MM.1S (cell line): ENCODE data around the gene SMARCD3.

Source experiments
- DNase-seq: peaks from one replicate; pipeline ENCODE4 v3.0.0-alpha.2; 2015
- H2AFZ ChIP-seq: fragments of 300-600 bp; sonication (generic); 2 replicates; pipeline ENCODE4 v1.6.0; 2016; ENCODE audit warnings: antibody characterized with exemption, low read length
- H3F3A ChIP-seq: fragments of 300-600 bp; sonication (generic); 2 replicates; pipeline ENCODE4 v1.6.1; 2016; ENCODE audit warnings: mild to moderate bottlenecking, antibody characterized with exemption, low read length, moderate library complexity, mixed read lengths; ENCODE audit not compliant: insufficient read depth
- H3K27ac ChIP-seq: fragments of 300-600 bp; sonication (generic); 2 replicates; pipeline ENCODE4 v1.5.1; 2016; ENCODE audit warnings: mild to moderate bottlenecking, low read length
- H3K27me3 ChIP-seq: fragments of 300-600 bp; sonication (generic); replicated peaks from 2 replicates; pipeline ENCODE4 v1.6.0; 2016; ENCODE audit warnings: low read length; ENCODE audit not compliant: insufficient read depth
- H3K36me3 ChIP-seq: fragments of 300-600 bp; sonication (generic); replicated peaks from 2 replicates; pipeline ENCODE4 v1.6.1; 2016; ENCODE audit warnings: mild to moderate bottlenecking, low read length, mixed read lengths; ENCODE audit not compliant: insufficient read depth
- H3K4me1 ChIP-seq: fragments of 300-600 bp; sonication (generic); 2 replicates; pipeline ENCODE4 v1.6.1; 2016; ENCODE audit warnings: low read length, mixed read lengths
- H3K4me2 ChIP-seq: fragments of 300-600 bp; sonication (generic); 2 replicates; pipeline ENCODE4 v1.6.0; 2016; ENCODE audit warnings: low read depth, low read length
- H3K4me3 ChIP-seq: fragments of 300-600 bp; sonication (generic); 2 replicates; pipeline ENCODE4 v1.5.1; 2016; ENCODE audit warnings: low read length, mixed read lengths
- H3K79me2 ChIP-seq: fragments of 300-600 bp; sonication (generic); 2 replicates; pipeline ENCODE4 v1.6.1; 2016; ENCODE audit warnings: mixed run types, low read length, mixed read lengths
- H3K9ac ChIP-seq: fragments of 300-600 bp; sonication (generic); 2 replicates; pipeline ENCODE4 v1.6.1; 2016; ENCODE audit warnings: low read length, mixed read lengths
- H3K9me2 ChIP-seq: fragments of 300-600 bp; sonication (generic); replicated peaks from 2 replicates; pipeline ENCODE4 v1.6.1; 2016; ENCODE audit warnings: mild to moderate bottlenecking, low read length, mixed read lengths; ENCODE audit not compliant: insufficient read depth
- H3K9me3 ChIP-seq: fragments of 300-600 bp; sonication (generic); replicated peaks from 2 replicates; pipeline ENCODE4 v1.6.1; 2016; ENCODE audit warnings: mild to moderate bottlenecking, low read length, mixed read lengths; ENCODE audit not compliant: insufficient read depth
- H4K20me1 ChIP-seq: fragments of 300-600 bp; sonication (generic); 2 replicates; pipeline ENCODE4 v1.6.1; 2016; ENCODE audit warnings: mild to moderate bottlenecking, low read length, moderate library complexity, mixed read lengths; ENCODE audit not compliant: insufficient read depth
- CTCF ChIP-seq: fragments of 300-600 bp; sonication (generic); IDR thresholded peaks from 2 replicates; pipeline ENCODE4 v1.5.1; 2016; ENCODE audit warnings: antibody characterized with exemption, low read length, mixed read lengths
- EZH2 ChIP-seq: fragments of 300-600 bp; sonication (generic); optimal IDR thresholded peaks from 2 replicates; pipeline ENCODE3; 2017; ENCODE audit warnings: low read depth, mild to moderate bottlenecking, antibody characterized with exemption, low read length, mixed read lengths
- EZH2phosphoT487 ChIP-seq: fragments of 300-600 bp; sonication (generic); IDR thresholded peaks from 2 replicates; pipeline ENCODE4 v1.6.1; 2018; ENCODE audit warnings: antibody characterized with exemption, low read length

The SMARCD3 gene

DNA sequence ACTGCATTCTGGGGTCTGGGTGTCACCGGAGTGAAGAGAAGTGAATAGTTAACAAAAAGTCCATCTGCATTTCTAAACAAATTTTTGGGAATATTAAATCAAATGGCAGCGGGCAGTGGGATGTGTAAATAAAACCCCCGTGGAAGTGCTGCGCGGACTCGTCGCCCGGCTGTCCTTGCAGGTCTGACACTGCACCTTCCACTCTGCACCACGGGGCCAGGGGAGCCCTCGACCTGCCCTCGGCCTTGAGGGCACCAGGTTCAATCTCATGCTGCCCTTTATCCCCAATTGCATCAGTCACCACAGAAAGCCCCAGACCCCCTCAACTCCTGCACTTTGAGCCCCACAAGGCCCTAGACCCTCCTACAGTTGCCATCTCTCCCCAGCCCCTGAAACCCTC lies 6.4 kb upstream of the SMARCD3 start:
- Histone ChIP-seq H3K9ac (no peak overlapping the region), H3K4me2 (no peak overlapping the region), H3K27me3 (peaks cover 95% of the 10 kb centered on the region), H3K79me2 (no peaks in the 10 kb centered on the region), H3K4me3 (no peak overlapping the region), H3F3A (no peaks in the 10 kb centered on the region), H4K20me1 (no peaks in the 10 kb centered on the region), H3K27ac (no peak overlapping the region), H3K9me2 (no peaks in the 10 kb centered on the region), H3K9me3 (no peaks in the 10 kb centered on the region), H3K36me3 (no peaks in the 10 kb centered on the region), H3K4me1 (peaks cover 4% of the 10 kb centered on the region; the same call in 1 of the 2 replicates), H2AFZ (no peak overlapping the region)
- TF ChIP-seq EZH2phosphoT487, result no peak
- no peak for DNase-seq

DNA sequence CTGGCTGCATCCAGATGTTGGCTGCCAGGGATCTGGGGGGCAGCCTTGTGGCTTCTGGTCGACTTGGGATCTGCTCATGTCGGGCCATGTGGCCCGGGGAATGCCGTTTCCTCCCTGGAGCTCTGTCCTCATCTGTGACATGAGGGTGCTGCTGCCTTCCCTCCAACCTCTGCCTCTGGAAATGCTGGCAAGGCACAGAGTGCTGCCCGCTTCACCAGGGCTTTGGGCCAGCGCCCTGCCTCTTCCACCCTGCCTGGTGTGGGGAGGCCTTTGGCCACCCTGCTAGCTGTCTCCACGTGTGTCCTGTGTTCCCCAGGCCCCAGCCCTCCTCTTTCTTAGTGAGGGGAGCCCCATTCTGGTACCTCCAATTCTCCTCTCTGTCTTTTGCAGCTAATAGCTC lies 5.8 kb upstream of the SMARCD3 start:
- no peaks in the 10 kb centered on the region for H3K9me3 ChIP-seq
- no peak overlapping the region for H3K27ac ChIP-seq
- H3K4me2 ChIP-seq, result no peak overlapping the region
- no peaks in the 10 kb centered on the region for H3K79me2 ChIP-seq
- no peaks in the 10 kb centered on the region for H3K9me2 ChIP-seq
- no peaks in the 10 kb centered on the region for H3F3A ChIP-seq
- H3K4me3 ChIP-seq, result no peak overlapping the region
- no peaks in the 10 kb centered on the region for H4K20me1 ChIP-seq
- no peaks in the 10 kb centered on the region for H3K36me3 ChIP-seq
- H3K27me3 ChIP-seq, result peaks cover 95% of the 10 kb centered on the region
- peaks cover 4% of the 10 kb centered on the region; the same call in 1 of the 2 replicates for H3K4me1 ChIP-seq
- no peak overlapping the region for H2AFZ ChIP-seq
- no peak for DNase-seq
- H3K9ac ChIP-seq, result no peak overlapping the region
- no peak for TF ChIP-seq EZH2
- no peak for TF ChIP-seq EZH2phosphoT487
- no peak for TF ChIP-seq CTCF

- no peak overlapping the region for H3K9ac ChIP-seq
- H3K27me3 ChIP-seq, result peaks cover 91% of the 10 kb centered on the region
- no peak overlapping the region for H3K4me3 ChIP-seq
- H4K20me1 ChIP-seq, result no peaks in the 10 kb centered on the region
- DNase-seq, result no peak
- no peaks in the 10 kb centered on the region for H3K79me2 ChIP-seq
- peaks cover 4% of the 10 kb centered on the region; the same call in 1 of the 2 replicates for H3K4me1 ChIP-seq
- H3K9me2 ChIP-seq, result no peaks in the 10 kb centered on the region
- H3F3A ChIP-seq, result no peaks in the 10 kb centered on the region
- no peak overlapping the region for H2AFZ ChIP-seq
- no peaks in the 10 kb centered on the region for H3K36me3 ChIP-seq
- no peak for TF ChIP-seq EZH2
- no peak for TF ChIP-seq CTCF
- no peak for TF ChIP-seq EZH2phosphoT487
- no peaks in the 10 kb centered on the region for H3K9me3 ChIP-seq
- H3K4me2 ChIP-seq, result no peak overlapping the region
- no peak overlapping the region for H3K27ac ChIP-seq
These were observed 4.6 kb upstream of the SMARCD3 start for GRCh38 chr7:151252961-151253711.

DNA sequence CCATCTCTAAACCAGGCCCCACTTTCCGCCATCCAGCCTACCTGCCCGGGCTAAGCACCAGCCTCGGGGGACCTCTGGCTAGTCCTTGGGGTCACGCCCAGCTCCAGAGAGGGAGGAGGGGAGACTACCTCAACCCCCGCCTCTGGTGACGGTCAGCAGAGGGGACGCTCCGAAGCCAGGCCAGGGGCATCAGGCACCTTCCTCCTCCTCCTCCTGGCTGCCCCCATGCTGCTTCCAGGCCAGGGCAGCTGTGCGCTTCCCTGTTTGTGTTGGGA lies 4.0 kb upstream of the SMARCD3 start:
- no peaks in the 10 kb centered on the region for H3K79me2 ChIP-seq
- H3K4me2 ChIP-seq, result no peak overlapping the region
- H3F3A ChIP-seq, result no peaks in the 10 kb centered on the region
- H3K9me2 ChIP-seq, result no peaks in the 10 kb centered on the region
- no peak for TF ChIP-seq CTCF
- TF ChIP-seq EZH2phosphoT487, result no peak
- TF ChIP-seq EZH2, result no peak
- no peak overlapping the region for H3K9ac ChIP-seq
- H4K20me1 ChIP-seq, result no peaks in the 10 kb centered on the region
- no peak for DNase-seq
- peaks cover 4% of the 10 kb centered on the region; the same call in 1 of the 2 replicates for H3K4me1 ChIP-seq
- H2AFZ ChIP-seq, result no peak overlapping the region
- H3K4me3 ChIP-seq, result no peak overlapping the region
- H3K36me3 ChIP-seq, result no peaks in the 10 kb centered on the region
- H3K27me3 ChIP-seq, result peaks cover 91% of the 10 kb centered on the region
- H3K27ac ChIP-seq, result no peak overlapping the region
- no peaks in the 10 kb centered on the region for H3K9me3 ChIP-seq
